HEK293 (cell line): ENCODE results near the gene LRSAM1.
"Not testable (repeated sequence)": the region's sequence is repeated elsewhere in the genome, so short reads cannot be mapped to it uniquely, and the experiment has no call there.

Experiments
- CTCF ChIA-PET: fragments of 350-600 bp; formaldehyde crosslinking; extraction: SDS; loops from one replicate; lab custom pipeline; 2021; ENCODE audit warnings: antibody characterized with exemption; lab: Yijun Ruan, JAX
- POLR2A ChIA-PET: fragments of 300-600 bp; formaldehyde crosslinking; extraction: SDS; loops from one replicate; lab custom pipeline; 2020; ENCODE audit warnings: antibody characterized with exemption, inconsistent platforms; lab: Yijun Ruan, JAX
- H3K27ac ChIP-seq: fragments of 200-500 bp; sonication (Bioruptor generic); 2 replicates; pipeline ENCODE4 v1.5.1; 2014; ENCODE audit warnings: low read depth, low read length, control low read depth, inconsistent platforms; ENCODE audit errors: extremely low read depth
- H3K36me3 ChIP-seq, 2 experiments: fragments of 200-500 bp in 1 of 2; sonication (Bioruptor generic) in 1 of 2; 1 replicate in 1 of 2; 2 replicates in 1 of 2; pipeline ENCODE4 v1.5.1; 2014 to 2017; ENCODE audit warnings: inconsistent platforms in 2 of 2, low read length in 2 of 2; ENCODE audit not compliant: control insufficient read depth in 2 of 2, insufficient read depth in 1 of 2
- H3K4me1 ChIP-seq: fragments of 200-500 bp; sonication (Bioruptor generic); 2 replicates; pipeline ENCODE4 v1.5.1; 2014; ENCODE audit warnings: mild to moderate bottlenecking, low read length, inconsistent platforms; ENCODE audit not compliant: control insufficient read depth, insufficient read depth
- H3K4me3 ChIP-seq: 2 replicates; pipeline ENCODE4 v1.5.1; 2011; ENCODE audit warnings: low read depth, mild to moderate bottlenecking, control low read depth, low read length, moderate library complexity
- H3K9me3 ChIP-seq: fragments of 200-500 bp; sonication (Bioruptor generic); 2 replicates; pipeline ENCODE4 v1.5.1; 2014; ENCODE audit warnings: low read depth, low read length, inconsistent platforms; ENCODE audit not compliant: control insufficient read depth, insufficient read depth
- BCL6B ChIP-seq: fragments of 450-650 bp; formaldehyde crosslinking; IDR thresholded peaks from 2 replicates; pipeline ENCODE4 v1.5.1; 2017; ENCODE audit warnings: missing biosample characterization, missing genetic modification characterization
- KLF17 ChIP-seq: fragments of 450-650 bp; formaldehyde crosslinking; IDR thresholded peaks from 2 replicates; pipeline ENCODE4 v1.5.1; 2016; ENCODE audit warnings: missing biosample characterization, missing genetic modification characterization
- MEIS1 ChIP-seq: sonication (generic); formaldehyde crosslinking; IDR thresholded peaks from 2 replicates; pipeline ENCODE4 v1.8.1; 2022; ENCODE audit warnings: missing genetic modification reagents, mild to moderate bottlenecking, borderline replicate concordance
- PRDM4 ChIP-seq: fragments of 450-650 bp; formaldehyde crosslinking; IDR thresholded peaks from 2 replicates; pipeline ENCODE4 v1.5.1; 2017; ENCODE audit warnings: missing biosample characterization, missing genetic modification characterization
- SCRT1 ChIP-seq: fragments of 450-650 bp; formaldehyde crosslinking; IDR thresholded peaks from 2 replicates; pipeline ENCODE4 v1.5.1; 2016; ENCODE audit warnings: missing biosample characterization, missing genetic modification characterization, borderline replicate concordance
- YY1 ChIP-seq: fragments of 450-650 bp; formaldehyde crosslinking; IDR thresholded peaks from 2 replicates; pipeline ENCODE4 v1.5.1; 2018; ENCODE audit warnings: missing biosample characterization, missing genetic modification characterization
- YY2 ChIP-seq: fragments of 450-650 bp; formaldehyde crosslinking; IDR thresholded peaks from 2 replicates; pipeline ENCODE4 v1.5.1; 2016; ENCODE audit warnings: missing biosample characterization, missing genetic modification characterization
- ZBTB1 ChIP-seq: fragments of 450-650 bp; formaldehyde crosslinking; IDR thresholded peaks from 2 replicates; pipeline ENCODE4 v1.5.1; 2016; ENCODE audit warnings: missing biosample characterization, missing genetic modification characterization
- ZBTB17 ChIP-seq: fragments of 450-650 bp; formaldehyde crosslinking; IDR thresholded peaks from 2 replicates; pipeline ENCODE4 v1.5.1; 2016; ENCODE audit warnings: missing biosample characterization, missing genetic modification characterization
- ZNF26 ChIP-seq: fragments of 450-650 bp; formaldehyde crosslinking; IDR thresholded peaks from 2 replicates; pipeline ENCODE4 v1.5.1; 2016; ENCODE audit warnings: missing biosample characterization, missing genetic modification characterization
- ZNF280D ChIP-seq: fragments of 450-650 bp; formaldehyde crosslinking; IDR thresholded peaks from 2 replicates; pipeline ENCODE4 v1.5.1; 2016; ENCODE audit warnings: missing biosample characterization, missing genetic modification characterization
- ZNF416 ChIP-seq: fragments of 450-650 bp; formaldehyde crosslinking; IDR thresholded peaks from 2 replicates; pipeline ENCODE4 v1.5.1; 2016; ENCODE audit warnings: missing biosample characterization, missing genetic modification characterization
- ZNF501 ChIP-seq: fragments of 450-650 bp; formaldehyde crosslinking; IDR thresholded peaks from 2 replicates; pipeline ENCODE4 v1.5.1; 2016; ENCODE audit warnings: missing biosample characterization, missing genetic modification characterization
- ZNF518A ChIP-seq: fragments of 450-650 bp; formaldehyde crosslinking; conservative IDR thresholded peaks from 2 replicates; pipeline ENCODE4 v1.5.1; 2016; ENCODE audit warnings: low read depth, missing biosample characterization, missing genetic modification characterization
- ZNF629 ChIP-seq: fragments of 450-650 bp; formaldehyde crosslinking; IDR thresholded peaks from 2 replicates; pipeline ENCODE4 v1.5.1; 2017; ENCODE audit warnings: missing biosample characterization, missing genetic modification characterization
- ZSCAN23 ChIP-seq: fragments of 450-650 bp; formaldehyde crosslinking; IDR thresholded peaks from 2 replicates; pipeline ENCODE4 v1.5.1; 2016; ENCODE audit warnings: missing biosample characterization, missing genetic modification characterization

Gene LRSAM1

GRCh38 chr9:127463911-127464310 lies 12.6 kb downstream of the LRSAM1 start:
- Histone ChIP-seq H3K36me3 (peaks cover 0 to 66% of the 10 kb centered on the region in 2 experiments; a peak in 2 of 3 replicates), H3K4me3 (no peak overlapping the region), H3K9me3 (no peaks in the 10 kb centered on the region), H3K4me1 (no peaks in the 10 kb centered on the region), H3K27ac (no peak overlapping the region)
- TF ChIP-seq MEIS1 (CRISPR knock-in tag) (no peak), ZNF501 (tag by site-specific recombination) (no peak), ZSCAN23 (no peak), BCL6B (no peak), ZNF280D (tag by site-specific recombination) (no peak), ZBTB1 (tag by site-specific recombination) (no peak), ZNF416 (tag by site-specific recombination) (no peak), ZNF518A (no peak), KLF17 (tag by site-specific recombination) (no peak), PRDM4 (tag by site-specific recombination) (no peak), ZNF629 (tag by site-specific recombination) (no peak), YY2 (no peak), YY1 (tag by site-specific recombination) (no peak), SCRT1 (no peak), ZNF26 (tag by site-specific recombination) (no peak), ZBTB17 (tag by site-specific recombination) (no peak)
- POLR2A ChIA-PET, result interaction anchor here (0.7 kb wide), 1 partner anchor 36 kb away, joined by 4 read pairs; no protein-coding TSS in a partner anchor
- CTCF ChIA-PET, result interaction anchor here (0.5 to 1.1 kb wide), 6 partner anchors 8 to 405 kb away, joined by 3 to 4 read pairs (median 3); no protein-coding TSS in a partner anchor

- POLR2A ChIA-PET, result not testable (repeated sequence)
Measured at GRCh38 chr9:127466407-127466917, 15.2 kb downstream of the LRSAM1 start.

More at GRCh38 chr9:127466407-127466917, 15.2 kb downstream of the LRSAM1 start:
- not testable (repeated sequence) for H3K9me3 ChIP-seq, H3K4me1 ChIP-seq, H3K4me3 ChIP-seq, H3K27ac ChIP-seq
- CTCF ChIA-PET, result interaction anchor here (1.0 to 1.2 kb wide), 2 partner anchors 11 to 37 kb away, joined by 3 to 4 read pairs; no protein-coding TSS in a partner anchor
- peaks cover 0 to 45% of the 10 kb centered on the region in 2 experiments; a peak in 2 of 3 replicates for H3K36me3 ChIP-seq
